Mesenchymal stem cell (in vitro differentiated cells and primary cell): Measurements from ENCODE around the gene TRPV3.

ENCODE experiments used
- DNase-seq: peaks from one replicate; pipeline ENCODE4 v3.0.0-alpha.2; 2013
- H2AFZ ChIP-seq: one replicate; pipeline ENCODE4 v1.6.1; 2013; ENCODE audit warnings: low read depth, mild to moderate bottlenecking, control low read depth, inconsistent platforms, low read length, moderate library complexity
- H2AK5ac ChIP-seq: 2 replicates; pipeline ENCODE4 v1.6.1; 2013; ENCODE audit warnings: low read length, moderate library complexity, mild to moderate bottlenecking, inconsistent platforms; ENCODE audit not compliant: severe bottlenecking
- H2BK120ac ChIP-seq: one replicate; pipeline ENCODE4 v1.6.1; 2013; ENCODE audit warnings: low read depth, mild to moderate bottlenecking, inconsistent platforms, low read length, moderate library complexity
- H2BK12ac ChIP-seq, 2 experiments: one replicate each; pipeline ENCODE4 v1.6.1; 2013; ENCODE audit warnings: inconsistent platforms in 2 of 2, low read length in 2 of 2, mild to moderate bottlenecking in 2 of 2, moderate library complexity in 2 of 2, control low read depth in 1 of 2
- H2BK15ac ChIP-seq: one replicate; pipeline ENCODE4 v1.6.1; 2013; ENCODE audit warnings: mild to moderate bottlenecking, low read depth, inconsistent platforms; ENCODE audit not compliant: poor library complexity, severe bottlenecking
- H2BK5ac ChIP-seq: 2 replicates; pipeline ENCODE4 v1.6.1; 2013; ENCODE audit warnings: low read depth, mild to moderate bottlenecking, low read length, control low read depth, inconsistent platforms; ENCODE audit not compliant: poor library complexity, severe bottlenecking
- H3K14ac ChIP-seq, 2 experiments: one replicate each; pipeline ENCODE4 v1.6.1; 2013; ENCODE audit warnings: inconsistent platforms in 2 of 2, low read length in 2 of 2, control low read depth in 1 of 2, mild to moderate bottlenecking in 1 of 2, moderate library complexity in 1 of 2
- H3K18ac ChIP-seq, 2 experiments: one replicate each; pipeline ENCODE4 v1.6.1; 2013; ENCODE audit warnings: inconsistent platforms in 2 of 2, low read length in 2 of 2, control low read depth in 1 of 2, low read depth in 1 of 2, mild to moderate bottlenecking in 1 of 2
- H3K23ac ChIP-seq, 2 experiments: one replicate each; pipeline ENCODE4 v1.6.1; 2013; ENCODE audit warnings: inconsistent platforms in 2 of 2, low read length in 2 of 2, mild to moderate bottlenecking in 2 of 2, moderate library complexity in 2 of 2, control low read depth in 1 of 2
- H3K27ac ChIP-seq: 2 replicates; pipeline ENCODE4 v1.5.1; 2013; ENCODE audit warnings: mild to moderate bottlenecking, moderate library complexity, low read length, control low read depth, inconsistent platforms; ENCODE audit not compliant: poor library complexity, severe bottlenecking
- H3K27me3 ChIP-seq, 2 experiments: 2 replicates each; pipeline versions ENCODE4 v1.6.1 to v1.7.0; 2013; ENCODE audit warnings: low read length in 2 of 2, mild to moderate bottlenecking in 2 of 2, moderate library complexity in 2 of 2, control low read depth in 1 of 2, inconsistent platforms in 1 of 2; ENCODE audit not compliant: control insufficient read depth in 1 of 2, insufficient read depth in 1 of 2
- H3K36me3 ChIP-seq, 2 experiments: 2 replicates each; pipeline versions ENCODE4 v1.6.1 to v1.7.0; 2013; ENCODE audit warnings: low read length in 2 of 2, control low read depth in 1 of 2, inconsistent platforms in 1 of 2, low read depth in 1 of 2, mild to moderate bottlenecking in 1 of 2; ENCODE audit not compliant: insufficient read depth in 2 of 2, control insufficient read depth in 1 of 2
- H3K4ac ChIP-seq, 2 experiments: one replicate each; pipeline ENCODE4 v1.6.1; 2013; ENCODE audit warnings: inconsistent platforms in 2 of 2, low read length in 2 of 2, mild to moderate bottlenecking in 2 of 2, moderate library complexity in 2 of 2, control low read depth in 1 of 2, low read depth in 1 of 2
- H3K4me1 ChIP-seq: 2 replicates; pipeline ENCODE4 v1.6.1; 2013; ENCODE audit warnings: low read depth, low read length, control low read depth; ENCODE audit not compliant: control insufficient read depth, insufficient read depth
- H3K4me2 ChIP-seq: 2 replicates; pipeline ENCODE4 v1.6.1; 2013; ENCODE audit warnings: low read length, mild to moderate bottlenecking, inconsistent platforms; ENCODE audit not compliant: poor library complexity, severe bottlenecking
- H3K4me3 ChIP-seq, 2 experiments: 2 replicates each; pipeline versions ENCODE4 v1.5.1 to v1.7.0; 2013; ENCODE audit warnings: low read length in 2 of 2, mild to moderate bottlenecking in 2 of 2, control low read depth in 1 of 2, low read depth in 1 of 2; ENCODE audit not compliant: insufficient read depth in 1 of 2
- H3K79me1 ChIP-seq: replicated peaks from 2 replicates; pipeline ENCODE4 v1.6.1; 2013; ENCODE audit warnings: mild to moderate bottlenecking, control low read depth, low read length, inconsistent platforms; ENCODE audit not compliant: poor library complexity, severe bottlenecking
- H3K9ac ChIP-seq: 2 replicates; pipeline ENCODE4 v1.7.0; 2013; ENCODE audit warnings: mild to moderate bottlenecking, low read length, moderate library complexity
- H3K9me3 ChIP-seq: 2 replicates; pipeline ENCODE4 v1.7.0; 2013; ENCODE audit warnings: mild to moderate bottlenecking, low read length; ENCODE audit not compliant: control insufficient read depth
- H4K8ac ChIP-seq: one replicate; pipeline ENCODE4 v1.6.1; 2013; ENCODE audit warnings: inconsistent platforms, mild to moderate bottlenecking, low read length, moderate library complexity
- H4K91ac ChIP-seq: one replicate; pipeline ENCODE4 v1.6.1; 2013; ENCODE audit warnings: mild to moderate bottlenecking, low read length, inconsistent platforms
- WGBS: methylation state at CpG from one replicate; pipeline ENCODE4 v1.1.7; 2013; ENCODE audit warnings: mixed read lengths; 5-methylcytosine and 5-hydroxymethylcytosine counted together

TRPV3 gene

GRCh38 chr17:3510090-3510489 is 47.5 kb downstream of the TRPV3 start:
- Histone ChIP-seq H2BK5ac (no peak overlapping the region), H3K79me1 (no peaks in the 10 kb centered on the region), H3K4ac (no peak overlapping the region), H2BK120ac (no peak overlapping the region), H3K23ac (no peak overlapping the region), H3K36me3 (peaks cover 0 to 25% of the 10 kb centered on the region in 2 experiments), H2AK5ac (no peak overlapping the region), H3K9me3 (no peaks in the 10 kb centered on the region), H2BK12ac (no peak overlapping the region), H4K8ac (no peak overlapping the region), H3K9ac (no peak overlapping the region), H2BK15ac (no peak overlapping the region), H3K4me3 (no peak overlapping the region), H3K4me2 (no peak overlapping the region), H3K18ac (no peak overlapping the region), H3K27ac (no peak overlapping the region), H3K27me3 (no peaks in the 10 kb centered on the region), H4K91ac (no peak overlapping the region), H3K14ac (no peak overlapping the region), H3K4me1 (peaks cover 8% of the 10 kb centered on the region), H2AFZ (no peak overlapping the region)
- WGBS: 75% methylated on average over 6 of the region's 7 CpGs
- DNase-seq: no peak

GRCh38 chr17:3507869-3508268 is 49.7 kb downstream of the TRPV3 start:
- Histone ChIP-seq H3K4me2 (no peak overlapping the region), H2AK5ac (no peak overlapping the region), H2BK120ac (no peak overlapping the region), H3K23ac (no peak overlapping the region), H2BK15ac (no peak overlapping the region), H2BK12ac (no peak overlapping the region), H3K27ac (no peak overlapping the region), H3K4ac (no peak overlapping the region), H4K8ac (no peak overlapping the region), H3K27me3 (no peaks in the 10 kb centered on the region), H3K9me3 (no peaks in the 10 kb centered on the region), H3K9ac (no peak overlapping the region), H3K14ac (no peak overlapping the region), H2AFZ (no peak overlapping the region), H4K91ac (no peak overlapping the region), H2BK5ac (no peak overlapping the region), H3K4me1 (peaks cover 3% of the 10 kb centered on the region), H3K79me1 (no peaks in the 10 kb centered on the region), H3K18ac (no peak overlapping the region), H3K36me3 (peaks cover 0 to 13% of the 10 kb centered on the region in 2 experiments), H3K4me3 (no peak overlapping the region)
- no peak for DNase-seq
- WGBS: 70% methylated on average over 2 of the region's 3 CpGs

- H3K4ac ChIP-seq: no peak overlapping the region
- no peak overlapping the region for H3K23ac ChIP-seq
- H3K9ac ChIP-seq: no peak overlapping the region
- no peak overlapping the region for H4K91ac ChIP-seq
- H2BK5ac ChIP-seq: no peak overlapping the region
- H3K14ac ChIP-seq: no peak overlapping the region
- H2BK12ac ChIP-seq: no peak overlapping the region
- H3K27ac ChIP-seq: no peak overlapping the region
- whole genome bisulfite sequencing: 83% methylated on average over 1 of the region's 1 CpG
- H3K4me1 ChIP-seq: peaks cover under 1% of the 10 kb centered on the region
- H3K9me3 ChIP-seq: no peaks in the 10 kb centered on the region
- H4K8ac ChIP-seq: no peak overlapping the region
- no peak overlapping the region for H2BK15ac ChIP-seq
- DNase-seq: no peak
- H3K36me3 ChIP-seq: peaks cover 0 to 13% of the 10 kb centered on the region in 2 experiments
- H3K27me3 ChIP-seq: no peaks in the 10 kb centered on the region
- no peak overlapping the region for H3K4me2 ChIP-seq
- H2AK5ac ChIP-seq: no peak overlapping the region
- H3K4me3 ChIP-seq: no peak overlapping the region
- H3K79me1 ChIP-seq: no peaks in the 10 kb centered on the region
- no peak overlapping the region for H3K18ac ChIP-seq
- no peak overlapping the region for H2AFZ ChIP-seq
- H2BK120ac ChIP-seq: no peak overlapping the region
Observed at GRCh38 chr17:3507071-3507470, 50.5 kb downstream of the TRPV3 start.

- H2AK5ac ChIP-seq: no peak overlapping the region
- 70% methylated on average over 2 of the region's 2 CpGs for WGBS
- H3K27ac ChIP-seq: no peak overlapping the region
- H3K9ac ChIP-seq: no peak overlapping the region
- H3K18ac ChIP-seq: no peak overlapping the region
- H3K79me1 ChIP-seq: no peaks in the 10 kb centered on the region
- no peak overlapping the region for H2AFZ ChIP-seq
- H3K36me3 ChIP-seq: peaks cover 0 to 12% of the 10 kb centered on the region in 2 experiments
- H3K27me3 ChIP-seq: no peaks in the 10 kb centered on the region
- no peak overlapping the region for H4K91ac ChIP-seq
- H3K4me2 ChIP-seq: no peak overlapping the region
- H3K9me3 ChIP-seq: peaks cover 3% of the 10 kb centered on the region
- no peak overlapping the region for H2BK15ac ChIP-seq
- H2BK12ac ChIP-seq: no peak overlapping the region
- H2BK5ac ChIP-seq: no peak overlapping the region
- H3K4me3 ChIP-seq: no peak overlapping the region
- H3K4me1 ChIP-seq: no peaks in the 10 kb centered on the region
- no peak overlapping the region for H4K8ac ChIP-seq
- H3K23ac ChIP-seq: no peak overlapping the region
- H3K4ac ChIP-seq: no peak overlapping the region
- H3K14ac ChIP-seq: no peak overlapping the region
- no peak overlapping the region for H2BK120ac ChIP-seq
- DNase-seq: no peak
Observed at GRCh38 chr17:3506054-3506453, 51.6 kb downstream of the TRPV3 start.
